ENCODE measurements around the gene TMEM223.
"Not testable (repeated sequence)": the region's sequence is repeated elsewhere in the genome, so short reads cannot be mapped to it uniquely, and the experiment has no call there.

TMEM223 gene, protein sequence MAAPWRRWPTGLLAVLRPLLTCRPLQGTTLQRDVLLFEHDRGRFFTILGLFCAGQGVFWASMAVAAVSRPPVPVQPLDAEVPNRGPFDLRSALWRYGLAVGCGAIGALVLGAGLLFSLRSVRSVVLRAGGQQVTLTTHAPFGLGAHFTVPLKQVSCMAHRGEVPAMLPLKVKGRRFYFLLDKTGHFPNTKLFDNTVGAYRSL

DNA sequence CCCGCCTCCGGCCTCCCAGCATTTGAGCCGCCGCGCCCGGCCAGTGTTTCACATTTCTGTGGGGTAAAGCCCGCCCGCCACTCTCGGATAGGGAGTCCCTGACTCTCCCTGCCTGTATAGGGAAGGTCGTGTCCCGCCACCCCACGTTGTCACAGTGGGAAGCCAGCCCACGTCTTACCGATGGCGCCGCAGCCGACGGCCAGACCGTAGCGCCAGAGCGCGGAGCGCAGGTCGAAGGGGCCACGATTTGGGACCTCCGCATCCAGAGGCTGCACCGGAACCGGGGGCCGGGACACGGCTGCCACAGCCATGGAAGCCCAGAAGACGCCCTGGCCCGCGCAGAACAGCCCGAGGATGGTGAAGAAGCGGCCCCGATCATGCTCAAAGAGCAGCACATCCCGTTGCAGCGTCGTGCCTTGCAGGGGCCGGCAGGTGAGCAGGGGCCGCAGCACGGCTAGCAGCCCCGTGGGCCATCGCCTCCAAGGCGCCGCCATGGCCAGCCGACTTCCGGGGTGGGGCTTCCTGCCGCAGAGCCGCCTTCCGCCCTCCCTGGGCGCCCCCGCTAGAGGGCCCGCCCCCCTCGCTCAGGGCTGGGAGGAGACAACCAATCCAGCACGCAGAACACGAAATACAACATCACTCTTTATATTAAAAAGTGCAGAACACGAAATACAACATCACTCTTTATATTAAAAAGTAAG is at the start of gene TMEM223:
TSS of gene TMEM223 (minus strand) at position 506 of the 701 bp plus-strand sequence. CDS start at position 494, 12 bp downstream.
- DNase-seq (ENCODE audit: low read depth) = peak; percentile 78

DNA sequence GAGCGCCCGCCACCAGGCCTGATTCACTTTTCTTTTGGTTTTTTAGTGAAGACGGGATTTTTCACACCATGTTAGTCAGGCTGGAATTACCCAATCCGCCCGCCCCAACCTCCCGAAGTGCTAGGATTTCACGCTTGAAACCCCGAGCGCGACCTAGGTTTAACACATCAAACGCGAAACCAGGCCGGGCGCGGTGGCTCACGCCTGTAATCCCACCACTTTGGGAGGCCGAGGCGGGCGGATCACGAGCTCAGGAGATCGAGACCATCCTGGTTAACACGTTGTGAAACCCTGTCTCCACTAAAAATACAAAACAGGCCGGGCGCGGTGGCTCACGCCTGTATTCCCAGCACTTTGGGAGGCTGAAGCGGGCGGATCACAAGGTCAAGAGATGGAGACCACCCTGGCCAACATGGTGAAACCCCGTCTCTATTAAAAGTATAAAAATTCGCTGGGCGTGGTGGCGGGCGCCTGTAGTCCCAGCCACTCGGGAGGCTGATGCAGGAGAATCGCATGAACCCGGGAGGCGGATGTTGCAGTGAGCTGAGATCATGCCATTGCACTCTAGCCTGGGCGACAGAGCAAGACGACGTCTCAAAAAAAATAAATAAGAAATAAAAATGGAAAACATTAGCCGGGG is 49.0 kb upstream of the TMEM223 start:
- DNase-seq (ENCODE audit: low read depth) = peak; percentile 67

DNA sequence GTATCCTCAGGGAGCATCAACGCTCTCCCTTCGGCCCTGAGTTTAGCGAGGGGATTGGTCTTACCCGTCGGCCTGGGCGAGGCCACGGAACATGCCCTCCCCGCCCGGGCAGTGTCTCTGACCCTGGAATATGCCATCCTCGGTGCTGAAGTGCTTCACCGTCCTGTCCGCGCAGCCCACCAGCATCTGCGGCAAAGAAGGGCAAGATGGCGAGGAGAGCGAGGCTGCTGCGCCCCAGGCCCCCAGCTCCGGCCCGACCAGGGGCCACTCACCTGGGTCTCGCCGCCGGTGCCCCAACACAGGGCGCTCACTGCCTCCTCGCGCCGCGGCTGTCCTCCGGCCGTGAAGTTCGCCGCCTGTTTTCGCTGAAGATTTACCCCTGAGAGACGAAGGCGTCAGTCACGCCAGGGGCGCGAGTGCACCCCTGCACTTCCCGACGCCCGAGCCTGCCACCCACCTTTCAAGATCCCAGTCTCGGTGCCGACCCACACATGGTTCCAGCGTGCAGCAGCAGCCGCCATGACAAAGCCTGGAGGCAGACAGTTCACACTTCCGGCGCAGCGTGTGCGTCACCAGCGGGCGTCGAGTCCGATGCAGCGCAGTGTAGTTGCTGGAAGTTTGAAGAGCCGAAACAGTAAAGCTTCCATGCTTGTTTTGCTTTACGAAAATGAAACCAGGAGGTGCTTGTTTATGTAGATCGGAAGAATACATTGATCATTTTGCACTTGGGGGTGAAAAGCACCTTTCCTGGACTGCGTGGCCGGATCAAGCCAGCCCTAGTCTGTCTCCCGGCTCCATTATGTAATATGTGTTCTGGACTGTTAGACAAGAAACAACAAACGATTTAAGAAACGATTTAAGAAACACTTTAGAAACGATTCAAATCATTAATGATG is 47.5 kb upstream of the TMEM223 start, which contains the start of gene WDR74:
TSS of gene WDR74 (minus strand) at position 541 of the 896 bp plus-strand sequence. CDS start at position 521, 20 bp downstream.
- DNase-seq (ENCODE audit: low read depth) = peak; percentile 80

GRCh38 chr11:62835336-62835735 is 43.5 kb upstream of the TMEM223 start:
- no peak for DNase-seq (ENCODE audit: low read depth)

DNA sequence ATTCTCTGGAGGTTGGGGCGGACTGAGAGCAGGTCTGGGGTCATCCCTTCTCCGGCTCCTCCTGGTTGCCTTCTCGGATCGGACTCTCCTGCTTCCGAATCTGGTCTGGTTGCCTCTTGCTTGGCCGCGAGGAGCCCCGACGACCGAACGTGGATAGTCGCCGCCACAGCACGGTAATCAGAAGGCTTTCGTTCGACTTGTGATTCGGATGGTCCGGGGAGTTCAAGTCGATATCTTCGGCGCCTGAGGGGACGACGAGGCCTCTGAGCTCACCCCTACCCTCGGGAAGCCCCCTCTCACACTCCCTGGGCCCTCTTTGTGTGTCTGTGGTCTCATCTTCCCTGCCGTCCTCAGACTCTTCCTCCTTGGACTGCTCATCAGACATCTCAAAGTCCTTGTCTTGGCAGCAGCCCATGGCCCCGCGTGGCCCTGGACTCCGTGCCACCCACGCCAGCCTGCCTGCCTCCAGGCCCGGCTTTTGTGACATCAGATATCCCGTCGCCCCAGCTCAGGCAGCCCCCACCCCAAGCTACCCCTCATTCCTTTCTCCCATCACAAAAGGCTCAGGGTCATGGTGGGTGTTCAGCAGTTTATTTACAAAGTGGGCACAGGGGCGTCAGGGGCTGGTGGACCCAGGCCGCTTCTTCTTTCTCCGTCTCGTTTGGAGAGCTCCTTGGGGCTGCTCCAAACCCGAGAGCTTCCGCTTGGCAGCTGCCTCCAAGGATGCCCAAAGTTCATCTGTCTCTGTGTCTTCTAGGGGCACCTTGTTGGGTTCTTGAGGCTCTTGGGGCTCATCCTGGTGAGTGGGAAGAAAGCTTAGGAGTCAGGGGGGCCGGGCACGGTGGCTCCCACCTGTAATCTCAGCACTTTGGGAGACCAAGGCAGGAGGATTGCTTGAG is 40.8 kb upstream of the TMEM223 start, which contains the start of gene TEX54:
TSS of gene TEX54 (minus strand) at position 506 of the 899 bp plus-strand sequence.
- no peak for DNase-seq (ENCODE audit: low read depth)

DNA sequence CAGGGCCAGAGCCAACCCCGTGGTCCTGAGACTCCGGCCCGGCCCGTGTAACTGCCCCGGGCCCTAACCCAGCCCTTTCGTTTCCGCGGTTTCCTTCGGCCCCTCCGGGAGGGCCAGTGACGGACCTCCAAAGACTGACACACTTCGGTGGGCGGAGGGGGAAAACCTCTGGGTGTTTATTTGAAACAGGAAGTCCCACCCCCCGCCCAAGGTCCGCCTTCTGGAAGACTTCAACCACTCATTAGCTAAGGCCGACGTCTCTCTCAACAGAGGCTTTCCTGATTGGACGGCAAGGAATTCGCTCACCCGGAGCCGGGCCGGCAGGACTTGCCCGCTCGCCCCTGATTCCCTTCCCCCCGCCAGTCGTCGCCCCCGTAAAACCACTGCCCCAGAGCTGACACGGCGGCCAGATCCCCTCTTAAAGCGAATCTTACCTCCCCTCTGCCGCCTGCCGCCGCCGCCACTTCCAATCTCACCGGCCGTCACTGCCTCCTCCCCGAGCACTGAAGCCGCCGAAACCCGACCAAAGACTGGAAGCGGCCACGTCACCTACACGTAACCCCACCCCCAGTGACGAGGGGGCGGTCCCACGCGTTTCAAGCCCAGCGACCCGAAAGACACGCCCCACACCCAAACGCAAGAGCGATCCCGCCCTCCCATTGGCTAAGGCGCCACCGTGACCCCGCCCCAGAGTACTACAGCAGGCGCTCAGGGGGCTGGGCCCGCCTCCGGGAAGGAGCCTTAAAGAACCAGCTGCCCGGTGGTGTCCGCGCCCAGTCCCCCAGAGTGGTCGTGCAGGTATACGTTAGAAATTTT is 39.9 kb upstream of the TMEM223 start, which contains the start of gene STX5:
TSS of gene STX5 (minus strand) at position 532 of the 816 bp plus-strand sequence. CDS start 808 bp downstream, outside the sequence.
- peak; percentile 97 for DNase-seq (ENCODE audit: low read depth)

GRCh38 chr11:62830904-62831519 is 39.2 kb upstream of the TMEM223 start:
- DNase-seq (ENCODE audit: low read depth) = no peak

- DNase-seq (ENCODE audit: low read depth) = not testable (repeated sequence)
These were observed 36.3 kb upstream of the TMEM223 start for GRCh38 chr11:62828130-62828529.

DNA sequence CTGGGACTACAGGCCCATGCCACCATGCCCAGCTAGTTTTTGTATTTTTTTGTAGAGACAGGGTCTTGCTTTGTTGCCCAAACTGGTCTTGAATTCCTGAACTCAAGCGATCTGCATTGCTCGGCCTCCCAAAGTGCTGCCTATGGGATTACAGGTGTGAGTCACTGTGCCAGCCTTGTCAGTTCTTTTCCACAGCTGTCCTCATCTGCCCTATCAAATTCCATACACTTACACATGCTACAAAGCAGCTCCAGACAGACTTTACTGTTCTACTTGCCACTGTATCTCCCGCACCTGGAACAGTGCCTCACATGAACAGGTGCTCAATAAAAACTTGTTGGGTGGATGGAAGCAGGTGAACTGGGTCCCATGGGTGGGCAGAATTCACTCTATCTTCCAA is 31.9 kb upstream of the TMEM223 start:
- no peak for DNase-seq (ENCODE audit: low read depth)

GRCh38 chr11:62817129-62817528 is 25.3 kb upstream of the TMEM223 start:
- DNase-seq (ENCODE audit: low read depth) = no peak

GRCh38 chr11:62816557-62816956 is 24.8 kb upstream of the TMEM223 start:
- DNase-seq (ENCODE audit: low read depth) = no peak

GRCh38 chr11:62811659-62812058 is 19.9 kb upstream of the TMEM223 start:
- DNase-seq (ENCODE audit: low read depth) = no peak

DNA sequence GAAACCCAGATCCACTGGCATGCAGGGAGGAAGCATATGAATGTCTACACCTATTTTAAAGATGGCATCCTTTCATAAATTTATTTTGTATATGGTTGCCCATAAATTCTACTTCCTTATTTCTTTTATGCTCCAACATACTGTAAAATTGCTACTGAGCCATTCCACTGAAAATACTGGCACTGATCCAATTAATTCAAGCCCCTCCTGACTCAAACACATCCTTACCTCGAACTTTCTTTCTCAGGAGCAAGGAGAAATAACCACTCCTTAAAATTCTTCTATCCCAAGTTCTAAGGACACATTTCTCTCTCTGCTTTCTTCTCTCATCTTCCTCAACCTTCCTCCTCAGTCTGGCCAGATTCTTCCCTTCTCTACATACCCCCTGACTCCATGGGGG is 18.9 kb upstream of the TMEM223 start:
- DNase-seq (ENCODE audit: low read depth) = no peak

GRCh38 chr11:62806611-62807121 is 14.9 kb upstream of the TMEM223 start:
- DNase-seq (ENCODE audit: low read depth) = no peak

DNA sequence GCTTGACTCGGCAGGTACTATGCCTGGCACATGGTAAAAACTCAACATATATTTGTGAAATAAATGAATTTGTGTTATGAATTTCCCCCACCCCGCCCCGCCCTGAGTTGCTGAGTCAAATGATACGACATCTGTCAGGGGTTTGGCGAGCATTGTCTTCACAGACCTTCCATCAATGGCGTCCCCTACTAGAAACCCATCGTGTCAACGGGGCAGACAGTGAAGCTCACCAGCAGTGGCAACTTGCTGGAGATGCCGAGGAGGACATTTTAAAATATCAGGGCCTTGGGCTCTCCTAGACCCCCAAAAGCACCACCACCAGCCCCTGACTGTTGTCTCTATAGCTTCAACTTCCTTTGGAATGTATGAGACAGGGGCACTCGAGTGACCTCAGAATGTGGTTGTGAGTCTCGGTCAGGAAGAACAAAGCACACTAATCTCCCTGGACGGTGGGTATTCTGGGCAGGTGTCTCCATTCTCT is 14.2 kb upstream of the TMEM223 start:
- no peak for DNase-seq (ENCODE audit: low read depth)

DNA sequence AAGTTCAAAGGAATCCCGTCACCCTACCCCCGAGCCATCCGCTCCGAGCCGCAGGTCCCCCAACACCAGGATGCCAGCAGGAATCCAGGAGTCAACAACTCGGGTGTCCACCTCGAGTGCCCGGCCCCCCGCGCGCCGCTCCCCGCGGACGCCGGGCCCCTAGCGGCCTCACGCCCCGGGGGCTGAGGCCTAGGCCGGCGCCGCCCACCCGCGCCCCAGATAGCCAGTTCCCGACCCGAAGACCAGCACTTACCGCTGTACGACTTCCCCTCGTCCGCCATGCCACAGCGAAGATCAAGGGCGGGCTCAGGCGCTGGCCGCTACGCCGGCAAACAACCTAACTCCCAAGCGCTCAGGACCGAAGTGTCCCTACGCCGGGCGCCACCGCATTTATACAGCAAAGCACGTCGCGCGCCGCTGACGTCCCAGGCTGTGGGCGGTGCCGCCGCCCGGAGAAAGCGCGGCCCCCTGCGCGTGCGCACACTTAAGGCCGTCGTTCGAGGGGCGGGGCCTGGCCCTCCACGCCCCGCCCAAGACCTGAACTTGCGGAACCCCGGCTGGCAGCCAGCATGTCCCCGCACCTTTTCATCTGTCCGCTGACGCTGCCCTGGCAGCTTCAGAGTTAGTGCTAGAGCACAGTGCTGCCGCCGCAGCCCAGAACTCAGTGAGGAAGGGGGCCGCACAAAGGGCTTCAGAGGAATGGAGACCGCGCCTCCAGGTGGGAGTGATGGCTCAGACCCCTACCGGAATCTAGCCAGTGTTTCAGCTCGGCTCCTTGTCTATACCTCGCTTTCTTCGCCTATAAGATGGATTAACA is 13.5 kb upstream of the TMEM223 start, which contains the start of gene NXF1:
TSS of gene NXF1 (minus strand) at position 365 of the 817 bp plus-strand sequence. CDS start at position 281, 84 bp downstream.
- DNase-seq (ENCODE audit: low read depth) = peak; percentile 97

DNA sequence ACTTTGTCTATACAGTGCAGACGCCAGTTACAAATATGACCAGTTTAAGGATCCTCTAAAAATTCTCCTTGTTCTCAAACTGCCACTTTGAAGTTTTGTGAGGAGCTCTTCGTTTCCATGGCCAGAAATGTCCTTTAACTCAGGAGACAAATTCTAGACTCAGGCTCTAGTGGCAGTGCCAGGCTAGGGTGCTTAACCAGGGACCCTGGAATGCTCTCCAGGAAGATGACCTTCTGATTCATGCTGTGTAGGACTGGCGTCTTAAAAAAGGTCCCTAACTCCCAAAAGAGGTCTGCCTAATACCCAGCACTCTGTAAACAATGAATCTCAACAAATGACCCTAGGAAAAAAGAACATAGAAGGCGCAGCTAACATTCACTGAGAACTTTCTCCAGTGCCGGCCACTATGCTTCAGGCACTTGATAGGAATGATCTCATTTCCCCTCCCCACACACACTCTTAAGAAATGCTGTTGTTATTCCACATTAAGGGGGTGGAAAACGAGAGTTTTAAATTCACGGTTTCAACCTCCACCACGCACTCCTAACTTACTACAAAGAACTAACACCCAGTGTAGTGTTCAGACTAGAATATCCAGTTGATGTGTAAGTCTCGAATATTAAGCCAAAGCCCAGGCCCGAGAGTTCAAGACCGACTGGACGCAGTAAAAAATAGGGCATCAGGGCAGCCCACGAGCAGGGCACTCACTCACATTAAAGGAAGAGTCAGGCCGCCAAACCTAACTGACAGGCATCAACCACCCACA is 12.7 kb upstream of the TMEM223 start:
- no peak for DNase-seq (ENCODE audit: low read depth)

Measured in stimulated activated CD8-positive, alpha-beta memory T cell treated with anti-CD3 and anti-CD28 coated beads, Interleukin-15, amount 100 ng/mL, for 24 hours (primary cell).